ENCODE data around the gene RNLS. TPM values are rescaled to one million over a fixed set of nuclear protein-coding genes. Genes with fewer than 3 reads are reported as not detected.

The RNLS gene
- total RNA-seq, 2 experiments from 2014 or later: not detected

DNA sequence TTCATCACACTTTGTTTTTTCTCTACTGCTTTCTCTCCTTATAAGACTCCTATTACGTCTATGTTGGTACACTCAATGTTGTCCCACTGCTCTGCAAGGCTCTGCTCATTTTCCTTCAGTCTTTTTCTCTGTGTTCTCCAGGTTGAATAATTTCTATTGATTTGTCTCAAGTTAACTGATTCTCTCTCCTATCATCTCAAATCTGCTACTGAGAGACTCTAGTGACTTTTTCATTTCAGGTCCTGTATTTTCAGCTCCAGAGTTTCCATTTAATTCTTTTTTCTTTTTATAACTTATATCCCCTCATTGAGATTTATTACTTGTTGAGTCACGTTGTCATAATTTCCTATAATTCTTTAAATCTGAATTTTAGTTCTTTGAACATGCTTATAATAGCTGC, 100.9 kb downstream of the RNLS start:
- H3K4me1 ChIP-seq (ENCODE audit: insufficient read depth, low read length, poor library complexity, severe bottlenecking): no peaks in the 10 kb centered on the region
- H3K27ac ChIP-seq (ENCODE audit: low read depth, low read length, poor library complexity, severe bottlenecking): no peak overlapping the region
- ChIA-PET CTCF (ENCODE audit: unreplicated experiment) (no interaction called here), POLR2A (interaction anchor here (0.7 kb wide), 1 partner anchor 240 kb away, joined by 3 read pairs; no protein-coding TSS in a partner anchor)
- H4K20me1 ChIP-seq (ENCODE audit: insufficient read depth, low read length): no peaks in the 10 kb centered on the region
- intact Hi-C loops (cut with micrococcal nuclease; ENCODE audit: unreplicated experiment): no loop called here
- H3K4me3 ChIP-seq (ENCODE audit: low read depth, low read length, poor library complexity, severe bottlenecking): no peak overlapping the region
- no peaks in the 10 kb centered on the region for H3K9me3 ChIP-seq (ENCODE audit: low read length)
- DNase-seq (ENCODE audit: low spot score): no peak
- no peaks in the 10 kb centered on the region for H3K9me2 ChIP-seq (ENCODE audit: insufficient read depth, low read length)
- H3K36me3 ChIP-seq (ENCODE audit: insufficient read depth, low read length): no peaks in the 10 kb centered on the region
- no peak overlapping the region for H3K4me2 ChIP-seq (ENCODE audit: low read length)
- TF ChIP-seq EZH2phosphoT487 (IDR thresholded peaks at IDR 0.05; ENCODE audit: borderline replicate concordance, low read depth, low read length): no peak
- H2AFZ ChIP-seq (ENCODE audit: low read length): no peak overlapping the region
- H3K79me2 ChIP-seq (ENCODE audit: insufficient read depth, low read depth, low read length): no peaks in the 10 kb centered on the region
- no TSS peak for BruUV-seq (replicated peaks)

DNA sequence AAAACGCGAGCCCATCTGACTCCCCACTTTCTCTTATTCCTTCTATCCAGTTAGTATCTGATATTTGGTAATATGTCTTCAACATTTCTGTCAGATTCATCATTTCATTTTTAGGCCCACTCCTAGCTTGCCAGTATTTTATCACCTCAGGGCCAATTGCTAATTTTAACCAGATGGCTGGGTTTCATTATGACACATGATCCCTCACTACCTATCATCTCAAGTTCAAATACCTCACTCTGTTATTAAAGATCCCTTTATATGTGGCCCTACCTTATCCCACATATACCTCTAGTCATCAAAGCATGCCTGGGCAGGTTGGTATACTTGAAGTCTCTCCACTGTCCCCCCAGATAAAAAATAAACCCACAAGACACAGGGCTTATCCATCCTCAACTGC, 104.9 kb downstream of the RNLS start:
- no peaks in the 10 kb centered on the region for H3K36me3 ChIP-seq (ENCODE audit: insufficient read depth, low read length)
- ChIA-PET CTCF (ENCODE audit: unreplicated experiment) (no interaction called here), POLR2A (interaction anchor here (0.6 to 4.5 kb wide), 2 partner anchors 13 to 625 kb away, joined by 6 to 19 read pairs; no protein-coding TSS in a partner anchor)
- H3K4me1 ChIP-seq (ENCODE audit: insufficient read depth, low read length, poor library complexity, severe bottlenecking): no peaks in the 10 kb centered on the region
- no TSS peak for BruUV-seq (replicated peaks)
- no peak for DNase-seq (ENCODE audit: low spot score)
- H3K9me2 ChIP-seq (ENCODE audit: insufficient read depth, low read length): no peaks in the 10 kb centered on the region
- intact Hi-C loops (cut with micrococcal nuclease; ENCODE audit: unreplicated experiment): no loop called here
- no peak overlapping the region for H2AFZ ChIP-seq (ENCODE audit: low read length)
- no peak overlapping the region for H3K4me2 ChIP-seq (ENCODE audit: low read length)
- no peaks in the 10 kb centered on the region for H3K79me2 ChIP-seq (ENCODE audit: insufficient read depth, low read depth, low read length)
- TF ChIP-seq, protein P1, sequence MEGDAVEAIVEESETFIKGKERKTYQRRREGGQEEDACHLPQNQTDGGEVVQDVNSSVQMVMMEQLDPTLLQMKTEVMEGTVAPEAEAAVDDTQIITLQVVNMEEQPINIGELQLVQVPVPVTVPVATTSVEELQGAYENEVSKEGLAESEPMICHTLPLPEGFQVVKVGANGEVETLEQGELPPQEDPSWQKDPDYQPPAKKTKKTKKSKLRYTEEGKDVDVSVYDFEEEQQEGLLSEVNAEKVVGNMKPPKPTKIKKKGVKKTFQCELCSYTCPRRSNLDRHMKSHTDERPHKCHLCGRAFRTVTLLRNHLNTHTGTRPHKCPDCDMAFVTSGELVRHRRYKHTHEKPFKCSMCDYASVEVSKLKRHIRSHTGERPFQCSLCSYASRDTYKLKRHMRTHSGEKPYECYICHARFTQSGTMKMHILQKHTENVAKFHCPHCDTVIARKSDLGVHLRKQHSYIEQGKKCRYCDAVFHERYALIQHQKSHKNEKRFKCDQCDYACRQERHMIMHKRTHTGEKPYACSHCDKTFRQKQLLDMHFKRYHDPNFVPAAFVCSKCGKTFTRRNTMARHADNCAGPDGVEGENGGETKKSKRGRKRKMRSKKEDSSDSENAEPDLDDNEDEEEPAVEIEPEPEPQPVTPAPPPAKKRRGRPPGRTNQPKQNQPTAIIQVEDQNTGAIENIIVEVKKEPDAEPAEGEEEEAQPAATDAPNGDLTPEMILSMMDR (conservative IDR thresholded peaks at IDR 0.05; ENCODE audit: low read length): no peak
- no peak for TF ChIP-seq EZH2phosphoT487 (IDR thresholded peaks at IDR 0.05; ENCODE audit: borderline replicate concordance, low read depth, low read length)
- H3K27ac ChIP-seq (ENCODE audit: low read depth, low read length, poor library complexity, severe bottlenecking): no peak overlapping the region
- H3K9me3 ChIP-seq (ENCODE audit: low read length): no peaks in the 10 kb centered on the region
- H3K4me3 ChIP-seq (ENCODE audit: low read depth, low read length, poor library complexity, severe bottlenecking): no peak overlapping the region
- no peaks in the 10 kb centered on the region for H4K20me1 ChIP-seq (ENCODE audit: insufficient read depth, low read length)

DNA sequence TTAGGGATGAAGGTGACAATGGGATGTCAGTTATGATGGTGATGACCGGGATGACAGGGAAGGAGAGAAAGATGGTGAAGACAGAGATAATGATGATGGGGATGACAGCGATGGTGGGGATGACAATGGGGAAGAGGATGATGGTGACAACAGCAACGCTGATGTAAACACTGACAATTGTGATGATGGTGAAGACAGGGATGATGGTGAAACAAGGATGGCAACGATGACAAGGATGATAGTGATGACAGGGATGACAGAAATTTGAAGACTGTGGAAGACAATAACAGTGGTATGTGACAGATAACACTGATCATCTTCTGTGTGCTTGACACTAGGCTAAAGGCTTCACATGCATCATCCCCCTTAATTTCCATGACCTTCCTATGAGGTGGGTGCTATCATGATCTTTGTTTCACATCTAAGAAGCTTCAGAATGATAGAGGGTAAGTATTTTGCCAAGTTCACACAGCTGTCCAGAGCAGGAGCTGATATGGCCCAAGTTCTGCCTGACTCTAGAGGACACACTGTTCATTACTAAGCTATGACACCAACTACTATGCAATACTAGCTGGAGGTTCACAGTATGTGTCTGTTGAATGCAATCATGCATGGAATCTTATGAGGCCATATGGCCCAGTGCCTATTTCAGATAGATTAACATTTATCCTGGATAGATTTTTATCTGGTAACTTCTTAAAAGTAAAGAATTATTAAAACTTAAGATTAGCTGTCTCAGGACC, 105.6 kb downstream of the RNLS start:
- Histone ChIP-seq H3K27ac (ENCODE audit: low read depth, low read length, poor library complexity, severe bottlenecking) (no peak overlapping the region), H3K4me1 (ENCODE audit: insufficient read depth, low read length, poor library complexity, severe bottlenecking) (no peaks in the 10 kb centered on the region), H2AFZ (ENCODE audit: low read length) (no peak overlapping the region), H3K4me2 (ENCODE audit: low read length) (no peak overlapping the region), H3K4me3 (ENCODE audit: low read depth, low read length, poor library complexity, severe bottlenecking) (no peak overlapping the region), H3K79me2 (ENCODE audit: insufficient read depth, low read depth, low read length) (no peaks in the 10 kb centered on the region), H3K36me3 (ENCODE audit: insufficient read depth, low read length) (no peaks in the 10 kb centered on the region), H3K9me2 (ENCODE audit: insufficient read depth, low read length) (no peaks in the 10 kb centered on the region), H3K9me3 (ENCODE audit: low read length) (no peaks in the 10 kb centered on the region), H4K20me1 (ENCODE audit: insufficient read depth, low read length) (no peaks in the 10 kb centered on the region)
- ChIA-PET POLR2A (interaction anchor here (4.5 kb wide), 1 partner anchor 13 kb away, joined by 19 read pairs; no protein-coding TSS in a partner anchor), CTCF (ENCODE audit: unreplicated experiment) (no interaction called here)
- DNase-seq (ENCODE audit: low spot score): no peak
- BruUV-seq (replicated peaks): no TSS peak
- intact Hi-C loops (cut with micrococcal nuclease; ENCODE audit: unreplicated experiment): no loop called here
- TF ChIP-seq, protein P1 (conservative IDR thresholded peaks at IDR 0.05; ENCODE audit: low read length): no peak
- no peak for TF ChIP-seq EZH2phosphoT487 (IDR thresholded peaks at IDR 0.05; ENCODE audit: borderline replicate concordance, low read depth, low read length)

Data from OCI-LY7 (cell line).